ENCODE data around the gene CNTNAP2.

DNA sequence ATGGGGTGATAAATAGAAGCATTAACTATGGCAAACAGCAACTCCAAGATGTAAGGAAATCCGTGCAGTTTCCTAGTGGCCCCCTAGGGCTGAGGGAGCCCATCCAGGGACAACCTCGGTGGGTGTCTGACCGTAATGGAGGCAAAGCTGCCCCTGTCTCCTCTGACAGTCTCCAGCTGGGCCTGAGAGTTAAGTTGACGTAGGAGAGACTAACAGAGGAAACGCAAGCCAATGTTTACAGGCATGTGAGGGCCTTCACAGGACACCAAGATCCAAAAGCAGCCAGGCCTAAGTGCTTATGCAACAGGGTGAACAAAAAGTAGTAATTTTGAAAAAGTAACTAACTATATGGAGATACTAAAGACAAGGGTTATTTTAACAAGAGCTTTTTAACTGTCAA is 2144.0 kb downstream of the CNTNAP2 start:
- TF ChIP-seq, protein P1, sequence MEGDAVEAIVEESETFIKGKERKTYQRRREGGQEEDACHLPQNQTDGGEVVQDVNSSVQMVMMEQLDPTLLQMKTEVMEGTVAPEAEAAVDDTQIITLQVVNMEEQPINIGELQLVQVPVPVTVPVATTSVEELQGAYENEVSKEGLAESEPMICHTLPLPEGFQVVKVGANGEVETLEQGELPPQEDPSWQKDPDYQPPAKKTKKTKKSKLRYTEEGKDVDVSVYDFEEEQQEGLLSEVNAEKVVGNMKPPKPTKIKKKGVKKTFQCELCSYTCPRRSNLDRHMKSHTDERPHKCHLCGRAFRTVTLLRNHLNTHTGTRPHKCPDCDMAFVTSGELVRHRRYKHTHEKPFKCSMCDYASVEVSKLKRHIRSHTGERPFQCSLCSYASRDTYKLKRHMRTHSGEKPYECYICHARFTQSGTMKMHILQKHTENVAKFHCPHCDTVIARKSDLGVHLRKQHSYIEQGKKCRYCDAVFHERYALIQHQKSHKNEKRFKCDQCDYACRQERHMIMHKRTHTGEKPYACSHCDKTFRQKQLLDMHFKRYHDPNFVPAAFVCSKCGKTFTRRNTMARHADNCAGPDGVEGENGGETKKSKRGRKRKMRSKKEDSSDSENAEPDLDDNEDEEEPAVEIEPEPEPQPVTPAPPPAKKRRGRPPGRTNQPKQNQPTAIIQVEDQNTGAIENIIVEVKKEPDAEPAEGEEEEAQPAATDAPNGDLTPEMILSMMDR (conservative IDR thresholded peaks at IDR 0.05) = no peak
- TF ChIP-seq ZFX (IDR thresholded peaks at IDR 0.05) = no peak

All from C4-2B (cell line).